NCI-H748 (cell line): ENCODE data around the gene EDAR.

Source experiments
- DNase-seq: peaks from one replicate; lab custom pipeline; 2025; ENCODE audit not compliant: unreplicated experiment; lab: John Stamatoyannopoulos, UW

Gene EDAR

GRCh38 chr2:108988796-108989713, at the start of gene EDAR:
TSS of gene EDAR (minus strand) at chr2:108989220. CDS start at chr2:108931014, 58,206 bp downstream.
- peak; percentile 76 for DNase-seq

- no peak for DNase-seq
These were observed 44.2 kb upstream of the EDAR start for GRCh38 chr2:109033171-109033570.

- no peak for DNase-seq
These were observed 43.3 kb upstream of the EDAR start for GRCh38 chr2:109032229-109032820.

GRCh38 chr2:109031476-109032228, 42.6 kb upstream of the EDAR start:
- peak; percentile 40 for DNase-seq

GRCh38 chr2:109030870-109031475, 42.0 kb upstream of the EDAR start:
- DNase-seq, result no peak

GRCh38 chr2:109029490-109030201, 40.6 kb upstream of the EDAR start:
- DNase-seq, result no peak

GRCh38 chr2:109028738-109029489, 39.9 kb upstream of the EDAR start:
- no peak for DNase-seq

- DNase-seq, result no peak
These were observed 39.3 kb upstream of the EDAR start for GRCh38 chr2:109028277-109028676.

GRCh38 chr2:109027702-109028101, 38.7 kb upstream of the EDAR start:
- DNase-seq, result no peak

GRCh38 chr2:109024477-109024876, 35.5 kb upstream of the EDAR start:
- DNase-seq, result no peak

GRCh38 chr2:109021895-109022300, 32.9 kb upstream of the EDAR start:
- no peak for DNase-seq

GRCh38 chr2:109020217-109020637, 31.2 kb upstream of the EDAR start:
- DNase-seq, result no peak

GRCh38 chr2:109018452-109018851, 29.4 kb upstream of the EDAR start:
- no peak for DNase-seq

- no peak for DNase-seq
These were observed 28.0 kb upstream of the EDAR start for GRCh38 chr2:109017017-109017416.

- no peak for DNase-seq
These were observed 27.4 kb upstream of the EDAR start for GRCh38 chr2:109016376-109016775.

- no peak for DNase-seq
These were observed 25.5 kb upstream of the EDAR start for GRCh38 chr2:109014476-109014875.

- DNase-seq, result no peak
These were observed 24.0 kb upstream of the EDAR start for GRCh38 chr2:109013051-109013450.

GRCh38 chr2:109009920-109010610, 21.0 kb upstream of the EDAR start:
- no peak for DNase-seq

GRCh38 chr2:109006971-109007370, 18.0 kb upstream of the EDAR start:
- no peak for DNase-seq
